Activated CD8-positive, alpha-beta memory T cell treated with anti-CD3 and anti-CD28 coated beads, Interleukin-2, amount 50 U/mL, for 1 hour (primary cell): Measurements from ENCODE around the gene SNPH.
"Not testable (repeated sequence)": the region's sequence is repeated elsewhere in the genome, so short reads cannot be mapped to it uniquely, and the experiment has no call there.

Experiments
- DNase-seq: peaks from one replicate; pipeline ENCODE4 v3.0.0-alpha.2; 2020; ENCODE audit errors: extremely low read depth

SNPH gene

DNA sequence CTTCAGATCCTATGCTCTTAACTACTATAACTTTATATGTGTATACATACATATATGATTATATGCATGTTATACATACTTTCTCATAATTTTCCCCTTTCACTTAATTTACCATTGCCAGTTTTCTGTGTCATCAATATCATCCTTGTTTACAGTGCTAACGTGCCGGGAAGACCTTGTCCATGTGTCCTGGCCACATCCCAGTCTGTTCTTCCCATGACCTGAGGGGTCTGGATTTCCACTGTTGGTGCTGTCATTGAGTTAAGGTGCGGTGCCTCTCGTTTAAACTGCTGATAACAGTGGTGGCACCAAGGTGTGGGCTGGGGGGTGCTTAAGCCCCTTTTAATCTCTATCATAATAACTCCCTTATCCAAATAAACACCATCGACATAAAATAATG lies 71.3 kb downstream of the SNPH start:
- DNase-seq, result no peak

DNA sequence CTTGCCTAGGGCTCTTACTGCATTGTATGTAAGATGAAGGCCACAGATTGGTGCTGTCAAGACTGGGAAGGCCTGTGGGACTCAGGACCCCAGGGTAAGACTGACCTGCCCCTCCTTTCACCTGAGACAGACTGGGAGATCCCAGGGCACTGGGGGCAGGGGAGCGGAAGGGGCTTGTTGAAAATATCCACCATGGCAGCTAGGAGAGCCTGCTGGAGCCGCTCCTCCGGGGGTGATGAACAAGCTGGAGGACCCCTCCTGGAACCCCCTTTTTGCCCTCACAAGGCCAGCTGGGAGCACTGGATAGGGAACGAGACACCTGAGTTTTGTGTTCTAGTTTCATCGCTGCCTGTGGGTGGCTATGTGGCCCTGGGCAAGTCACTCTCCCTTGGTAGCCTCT lies 72.0 kb downstream of the SNPH start:
- DNase-seq, result no peak

DNA sequence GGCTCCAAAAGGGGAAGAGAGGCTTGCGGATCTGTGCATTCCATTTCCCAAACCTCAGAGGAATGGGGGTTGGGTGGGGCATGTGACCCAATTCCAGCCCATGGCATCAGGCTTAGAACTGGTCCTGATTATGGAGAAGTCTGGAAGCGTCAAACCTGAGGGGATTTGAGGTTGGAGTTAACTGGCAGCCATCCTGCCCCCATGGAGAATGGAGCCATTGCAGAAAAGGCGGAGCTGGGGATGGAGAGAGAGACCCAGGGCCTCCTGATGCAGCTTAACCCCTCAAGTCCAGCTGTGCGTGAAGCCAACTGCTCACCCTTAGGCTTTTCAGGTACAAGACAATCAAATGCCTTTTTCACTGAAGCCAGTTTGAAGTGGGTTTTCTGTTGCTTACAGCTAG lies 72.7 kb downstream of the SNPH start:
- DNase-seq, result no peak

DNA sequence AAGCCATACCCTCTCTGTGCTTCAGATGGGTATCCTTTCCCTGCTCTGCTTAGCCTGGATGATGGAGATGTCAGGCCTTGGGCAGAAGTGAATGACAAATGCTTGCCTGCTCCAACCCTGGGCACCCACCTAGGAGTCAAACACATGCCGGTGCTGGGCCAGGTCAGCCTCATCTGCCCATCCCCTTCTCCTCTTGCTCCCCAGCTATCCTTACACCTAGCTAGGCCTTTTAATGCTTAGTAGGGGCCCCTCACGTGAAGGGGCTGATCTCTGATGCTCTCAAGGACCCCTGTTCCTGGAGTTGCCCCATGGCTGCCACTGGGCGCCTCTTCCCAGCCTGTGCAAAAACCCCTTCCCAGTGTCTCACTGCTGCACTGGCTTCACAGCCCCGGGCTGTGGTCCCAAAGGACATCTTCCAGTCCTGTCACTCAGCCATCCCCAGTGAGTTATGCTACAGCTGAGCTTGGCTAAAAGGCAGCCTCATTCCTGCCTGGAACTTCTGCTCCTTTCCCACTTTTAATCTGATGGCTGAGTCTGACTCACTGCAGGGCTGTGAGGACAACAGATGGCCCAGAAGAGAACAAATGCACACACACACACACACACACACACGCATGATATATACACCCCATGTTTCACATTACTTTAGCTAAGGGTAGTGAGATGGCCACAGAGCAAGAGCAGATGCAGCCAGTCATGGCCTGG lies 75.6 kb downstream of the SNPH start:
- DNase-seq, result no peak

DNA sequence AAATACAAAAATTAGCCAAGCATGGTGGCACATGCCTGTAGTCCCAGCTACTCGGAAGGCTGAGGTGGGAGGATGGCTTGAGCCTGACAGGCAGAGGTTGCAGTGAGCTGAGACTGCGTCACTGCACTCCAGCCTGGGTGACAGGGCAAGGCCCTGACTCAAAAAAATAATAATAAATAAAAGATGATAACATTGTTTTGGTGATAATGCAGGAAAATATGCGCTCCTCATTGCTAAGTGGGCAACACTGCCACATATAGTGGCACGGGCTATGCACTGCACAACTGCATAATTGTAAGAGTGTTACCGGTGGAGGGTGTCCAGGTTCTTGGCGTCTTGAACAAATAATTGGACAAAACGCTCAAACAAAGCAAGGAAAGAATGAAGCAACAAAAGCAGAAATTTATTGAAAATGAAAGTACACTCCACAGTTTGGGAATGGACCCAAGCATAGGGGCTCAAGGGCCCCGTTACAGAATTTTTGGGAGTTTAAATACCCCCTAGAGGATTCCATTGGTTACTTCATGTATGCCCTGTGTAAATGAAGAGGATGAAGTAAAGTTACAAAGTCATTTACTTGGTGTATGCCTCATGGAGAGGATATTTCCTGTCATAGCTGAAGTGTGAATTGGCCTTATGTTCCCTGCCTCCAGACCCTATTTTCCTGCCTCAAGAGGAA lies 77.5 kb downstream of the SNPH start:
- DNase-seq, result not testable (repeated sequence)

DNA sequence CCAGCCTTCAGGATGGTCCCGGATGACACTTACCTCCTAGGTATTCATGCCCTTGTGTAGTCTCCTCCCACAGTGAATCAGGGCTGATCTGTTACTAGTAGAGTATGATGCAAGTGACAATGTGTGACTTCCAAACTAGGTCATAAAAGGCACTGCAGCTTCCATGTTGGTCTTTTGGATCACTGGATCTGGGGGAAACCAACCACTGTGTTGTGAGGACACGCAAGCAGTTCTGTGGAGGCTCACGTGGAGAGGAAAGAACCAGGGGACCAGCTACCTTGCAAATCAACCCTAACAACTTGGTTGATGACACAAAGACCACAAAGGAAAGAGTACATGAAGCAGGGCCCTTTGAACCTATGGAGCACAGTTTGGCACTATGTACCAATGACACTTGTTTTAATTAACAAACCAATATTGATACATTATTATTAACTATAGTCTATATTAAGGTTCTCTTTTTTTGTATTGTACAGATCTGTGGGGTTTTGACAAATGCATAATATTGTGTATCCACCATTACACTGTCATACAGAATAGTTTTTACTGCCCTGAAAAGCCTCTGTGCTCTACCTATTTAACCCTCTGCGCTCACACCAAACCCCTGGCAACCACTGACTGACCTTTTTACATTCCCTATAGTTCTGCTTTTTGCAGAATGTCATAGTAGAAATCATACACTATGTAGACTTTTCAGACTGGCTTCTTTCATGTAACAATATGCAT lies 79.1 kb downstream of the SNPH start:
- DNase-seq, result no peak

DNA sequence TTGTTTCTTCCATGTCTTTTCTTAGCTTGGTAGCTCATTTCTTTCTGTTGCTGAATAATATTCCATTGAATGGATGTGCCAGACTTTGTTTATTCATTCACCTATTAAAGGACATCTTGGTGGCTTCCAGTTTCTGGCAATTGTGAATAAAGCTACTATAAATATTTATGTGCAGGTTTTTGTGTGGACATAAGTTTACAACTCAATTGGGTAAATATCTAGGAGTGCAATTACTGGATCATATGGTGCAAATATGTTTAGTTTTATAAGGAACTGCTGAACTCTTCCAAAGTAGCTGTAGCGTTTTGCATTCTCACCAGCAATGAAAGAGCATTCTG lies 79.6 kb downstream of the SNPH start:
- DNase-seq, result no peak

DNA sequence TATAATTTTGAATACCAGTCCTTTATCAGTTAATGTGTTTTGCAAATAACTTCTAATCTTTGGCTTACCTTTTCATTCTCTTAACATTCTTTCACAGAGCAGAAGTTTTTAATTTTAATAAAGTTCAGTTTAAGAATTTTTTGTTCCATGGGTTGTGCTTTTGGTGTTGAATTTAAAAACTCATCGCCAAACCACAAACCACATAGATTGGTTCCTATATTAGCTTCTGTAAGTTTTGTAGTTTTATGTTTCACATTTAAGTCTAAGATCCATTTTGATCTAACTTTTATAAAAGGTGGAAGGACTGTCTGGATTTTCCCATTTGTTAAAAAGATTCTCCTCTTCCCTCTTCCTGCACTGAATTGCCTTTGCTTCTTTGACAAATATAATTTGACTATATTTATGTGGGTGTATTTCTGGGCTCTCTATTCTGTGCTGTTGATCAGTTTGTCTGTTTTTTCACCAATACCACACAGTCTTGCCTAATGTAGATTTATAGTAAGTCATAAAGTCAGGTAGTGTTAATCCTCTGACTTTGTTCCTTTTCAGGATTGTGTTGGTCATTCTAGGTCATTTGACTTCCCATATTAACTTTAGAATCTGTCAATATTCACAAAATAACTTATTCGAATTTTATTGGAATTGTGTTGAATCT lies 80.3 kb downstream of the SNPH start:
- no peak for DNase-seq

DNA sequence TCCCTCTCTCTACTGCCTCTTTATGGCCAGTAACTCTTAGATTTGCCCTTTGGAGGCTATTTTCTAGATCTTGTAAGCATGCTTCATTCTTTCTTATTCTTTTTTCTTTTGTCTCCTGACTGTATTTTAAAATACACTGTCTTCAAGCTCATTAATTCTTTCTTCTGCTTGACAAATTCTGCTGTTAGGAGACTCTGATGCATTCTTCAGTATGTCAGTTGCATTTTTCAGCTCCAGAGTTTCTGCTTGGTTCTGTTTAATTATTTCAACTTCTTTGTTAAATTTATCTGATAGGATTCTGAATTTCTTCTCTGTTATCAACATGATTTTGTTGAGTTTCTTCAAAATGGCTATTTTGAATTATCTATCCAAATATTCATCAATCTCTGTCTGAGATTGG lies 87.9 kb downstream of the SNPH start:
- no peak for DNase-seq

DNA sequence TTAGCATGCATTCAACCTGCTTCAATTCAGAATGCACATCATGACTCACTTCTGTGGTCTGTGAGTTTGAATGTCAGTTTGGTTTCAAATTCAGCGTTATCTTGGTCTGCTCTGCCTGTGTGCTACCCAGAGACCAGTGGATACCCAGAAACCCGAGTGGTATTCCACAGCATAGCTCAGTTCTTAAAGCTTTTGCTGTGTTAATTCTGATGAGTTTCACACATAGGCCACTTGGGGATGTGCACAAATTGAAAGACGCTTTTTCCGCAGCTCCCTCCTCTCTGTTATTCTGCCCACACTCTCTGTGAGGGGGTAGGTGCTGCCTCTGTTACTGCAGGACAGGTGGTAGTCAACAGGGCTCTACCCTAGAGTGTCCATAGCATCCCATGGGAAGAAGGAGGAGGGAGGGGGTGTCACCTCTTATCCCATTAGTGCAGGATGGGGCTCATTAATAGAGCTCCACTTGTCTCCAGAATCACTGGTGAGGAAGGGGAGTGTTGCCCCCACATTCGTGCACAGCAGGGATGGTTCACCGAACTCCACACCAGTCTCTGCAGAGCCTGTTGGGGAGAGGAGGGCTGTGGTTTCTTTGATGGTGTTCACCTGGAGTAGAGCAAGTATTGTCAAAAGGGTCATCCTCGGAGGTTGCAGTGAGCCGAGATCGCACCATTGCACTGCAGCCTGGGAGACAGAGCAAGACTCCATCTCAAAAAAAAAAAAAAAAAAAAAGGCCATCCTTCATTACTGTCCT lies 92.0 kb downstream of the SNPH start:
- no peak for DNase-seq
